NB4 (cell line): ENCODE data around the gene CREB5.

Source experiments
- DNase-seq: peaks from one replicate; pipeline ENCODE4 v3.0.0; 2010; ENCODE audit warnings: low read depth
- H3K4me3 ChIP-seq: one replicate; pipeline ENCODE4 v1.5.1; 2011; ENCODE audit warnings: mild to moderate bottlenecking, low read depth, low read length, moderate library complexity
- CTCF ChIP-seq: IDR thresholded peaks from one replicate; pipeline ENCODE4 v1.5.1; 2012; ENCODE audit warnings: low read depth, low read length
- MYC ChIP-seq: IDR thresholded peaks from 2 replicates; pipeline ENCODE4 v1.6.1; 2011; ENCODE audit warnings: low read depth, low read length
- POLR2A ChIP-seq: IDR thresholded peaks from 2 replicates; pipeline ENCODE4 v1.6.1; 2011; ENCODE audit warnings: mild to moderate bottlenecking; ENCODE audit not compliant: insufficient read length; ENCODE audit errors: extremely low read depth
- TF ChIP-seq, protein P1 (sequence below): IDR thresholded peaks from 2 replicates; pipeline ENCODE4 v1.6.1; 2011; ENCODE audit warnings: low read depth, low read length

Gene CREB5

DNA sequence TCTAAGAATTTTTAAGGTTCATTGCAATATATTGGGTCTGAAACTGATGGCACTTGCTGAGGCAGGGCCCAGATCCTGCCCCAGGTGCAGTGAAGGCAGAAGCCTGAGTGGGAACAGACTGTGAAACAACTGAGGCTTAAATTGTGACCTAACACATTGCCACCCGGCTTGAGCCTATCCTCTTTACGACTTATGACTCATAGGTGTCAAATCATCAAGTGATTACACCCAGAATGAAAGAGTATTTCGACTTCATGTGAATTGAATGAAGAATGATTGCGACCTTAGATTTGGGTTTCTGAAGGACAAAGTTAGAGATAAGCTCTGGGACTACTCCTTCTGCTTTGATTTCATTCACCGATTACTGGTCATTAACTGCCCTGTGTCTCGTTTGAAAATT is 200.9 kb downstream of the CREB5 start:
- H3K4me3 ChIP-seq = no peak overlapping the region
- DNase-seq = peak; percentile 18
- TF ChIP-seq MYC (no peak), CTCF (no peak), POLR2A (no peak)
- TF ChIP-seq, protein P1, sequence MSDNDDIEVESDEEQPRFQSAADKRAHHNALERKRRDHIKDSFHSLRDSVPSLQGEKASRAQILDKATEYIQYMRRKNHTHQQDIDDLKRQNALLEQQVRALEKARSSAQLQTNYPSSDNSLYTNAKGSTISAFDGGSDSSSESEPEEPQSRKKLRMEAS = no peak

DNA sequence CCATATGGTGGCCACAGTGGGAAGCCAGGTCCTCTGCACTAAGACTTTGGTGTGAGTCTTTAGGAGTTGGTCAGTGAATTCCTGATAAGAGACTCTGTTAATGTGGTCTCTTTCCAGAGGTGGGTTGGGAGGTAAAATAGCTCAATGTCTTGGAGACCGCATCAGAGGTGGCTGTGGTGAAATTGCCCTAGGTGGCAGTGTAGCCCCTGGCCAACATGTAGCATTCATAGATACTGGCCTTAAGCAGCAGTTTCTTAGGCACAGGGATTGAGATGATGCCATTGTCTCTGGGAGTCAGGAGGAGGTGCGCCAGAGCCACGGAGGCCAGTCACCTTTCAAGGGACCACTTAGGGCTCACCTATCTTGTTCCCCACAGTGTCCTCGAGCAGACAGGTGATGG is 202.8 kb downstream of the CREB5 start:
- peak; percentile 32 for DNase-seq
- H3K4me3 ChIP-seq = no peak overlapping the region
- peak; percentile 51 for TF ChIP-seq CTCF
- TF ChIP-seq, protein P1 = no peak

DNA sequence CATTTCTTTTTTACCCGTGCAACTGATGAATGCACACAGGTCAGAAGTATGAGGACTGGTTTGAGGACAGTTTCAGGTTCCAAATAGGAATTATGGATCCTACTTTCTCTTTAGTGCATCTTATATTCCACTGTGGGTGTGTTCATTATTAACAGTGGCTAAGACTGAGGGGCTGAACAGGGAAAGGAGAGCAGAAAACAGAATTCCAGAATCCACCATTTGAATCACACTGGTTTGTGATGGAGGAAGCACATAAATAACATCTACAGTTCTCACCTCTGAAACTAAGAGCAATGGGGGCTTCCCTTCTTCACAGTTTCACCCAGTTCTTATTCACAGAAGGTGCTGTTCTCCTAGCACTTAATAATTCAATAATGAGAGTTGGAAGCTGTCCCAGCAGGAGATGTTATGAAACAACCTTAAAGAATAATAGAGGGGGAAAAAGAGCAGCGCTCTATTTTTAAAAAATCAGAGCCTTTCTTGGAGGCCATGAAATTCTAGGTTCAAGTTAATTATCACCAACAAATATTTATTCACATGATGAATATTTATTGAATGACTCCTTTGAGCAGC is 205.1 kb downstream of the CREB5 start:
- no peak for DNase-seq
- H3K4me3 ChIP-seq = no peak overlapping the region
- TF ChIP-seq POLR2A = no peak
- TF ChIP-seq, protein P1 = no peak
- TF ChIP-seq CTCF = no peak

DNA sequence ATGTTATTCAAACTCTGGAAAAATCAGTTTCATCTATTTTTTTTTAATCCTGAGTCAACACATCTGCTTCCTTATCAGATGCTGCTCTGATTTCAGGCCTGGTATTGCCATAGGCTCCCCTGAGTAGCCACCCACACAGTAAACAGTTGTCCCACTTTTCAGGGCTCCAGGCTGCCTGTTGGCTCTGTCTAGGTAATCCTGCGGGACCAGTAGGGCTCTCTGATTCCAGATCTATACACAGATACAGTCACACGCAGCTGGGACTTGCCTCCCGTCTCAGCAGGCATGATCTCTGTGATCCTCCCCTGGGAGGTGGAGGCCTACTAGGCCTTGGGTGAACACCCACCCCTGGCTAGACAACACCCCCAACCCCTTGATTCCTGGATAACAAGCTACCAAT is 206.1 kb downstream of the CREB5 start:
- H3K4me3 ChIP-seq = no peak overlapping the region
- TF ChIP-seq MYC (no peak), CTCF (no peak), POLR2A (no peak)
- TF ChIP-seq, protein P1 = no peak
- no peak for DNase-seq

GRCh38 chr7:28619256-28619655 is 206.9 kb downstream of the CREB5 start:
- TF ChIP-seq MYC (no peak), POLR2A (no peak), CTCF (no peak)
- TF ChIP-seq, protein P1 = no peak
- DNase-seq = no peak
- no peak overlapping the region for H3K4me3 ChIP-seq

DNA sequence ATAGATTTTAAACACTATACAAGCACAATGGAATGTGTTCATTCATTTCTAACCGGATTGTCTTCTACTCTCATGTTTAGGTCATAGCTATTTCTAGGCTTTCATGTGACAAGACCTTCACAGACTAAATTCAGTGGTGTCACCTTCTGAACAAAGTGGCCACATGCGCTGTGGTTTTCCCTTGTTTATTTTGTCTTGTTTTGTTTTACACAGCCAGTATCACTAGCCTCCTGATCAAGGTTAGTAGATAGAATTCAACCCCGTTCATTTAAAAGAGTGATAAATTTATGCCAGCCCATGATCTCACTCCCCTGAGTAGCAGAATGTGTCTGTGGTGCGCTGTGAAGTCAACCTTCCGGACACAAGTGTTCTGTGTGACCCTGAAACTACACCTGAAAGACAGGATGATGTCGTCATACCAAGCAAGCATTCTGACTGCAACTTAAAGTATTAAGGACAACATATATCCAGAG is 209.1 kb downstream of the CREB5 start:
- H3K4me3 ChIP-seq = no peak overlapping the region
- no peak for DNase-seq
- TF ChIP-seq, protein P1 = no peak
- TF ChIP-seq CTCF = no peak
- no peak for TF ChIP-seq POLR2A
- no peak for TF ChIP-seq MYC
